ENCODE measurements around the gene PHLDA2. TPM values are rescaled to one million over a fixed set of nuclear protein-coding genes. Genes with fewer than 3 reads are reported as not detected.

The PHLDA2 gene
- total RNA-seq, 1 donor from 2014 or later: not detected

DNA sequence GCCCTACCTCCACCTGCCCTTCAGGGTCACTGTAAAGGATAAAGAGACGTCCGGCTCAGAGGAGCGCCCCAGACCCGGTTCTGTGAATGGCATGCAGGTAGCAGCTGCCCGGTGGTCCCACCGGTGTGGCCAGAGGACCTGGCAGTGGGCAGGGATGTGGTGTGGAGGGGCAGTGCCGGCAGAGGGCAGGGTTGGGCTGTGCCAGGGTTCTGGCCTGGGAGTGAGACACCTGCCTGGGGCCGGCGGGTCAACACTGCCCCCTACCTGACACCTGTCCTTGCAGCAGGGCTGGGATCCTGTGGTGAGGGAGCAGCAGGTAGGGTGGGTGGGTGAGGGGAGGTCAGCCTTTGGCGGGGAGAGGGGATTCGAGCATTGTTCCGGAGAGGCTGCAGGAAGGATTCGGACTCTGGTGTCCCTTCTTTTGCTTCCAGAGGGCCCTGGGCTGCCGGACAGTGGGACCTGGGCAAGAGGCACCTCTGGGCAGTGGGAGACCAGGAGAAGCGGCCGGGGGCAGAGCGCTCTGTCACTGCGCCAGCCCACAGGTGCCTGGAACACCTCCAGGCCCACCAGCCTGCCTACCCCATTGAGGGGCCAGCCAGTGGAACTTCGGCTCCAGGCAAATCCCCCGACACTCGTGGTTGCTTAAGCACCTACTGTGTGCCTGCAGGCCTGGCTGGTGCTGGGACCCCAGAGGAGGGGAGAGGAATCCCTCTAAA, 1.6 kb upstream of the PHLDA2 start:
- TF ChIP-seq CTCF (IDR thresholded peaks at IDR 0.05): peak; percentile 26 to 78 (median 56)
- H3K36me3 ChIP-seq: no peaks in the 10 kb centered on the region
- H3K27me3 ChIP-seq: no peaks in the 10 kb centered on the region
- H3K27ac ChIP-seq: peak overlapping the region; percentile 76 to 82
- H3K4me1 ChIP-seq: peaks cover 6 to 30% of the 10 kb centered on the region in 2 donors
- H3K9me3 ChIP-seq: no peaks in the 10 kb centered on the region
- DNase-seq (ENCODE audit: low spot score in 2 of 2): peak in 1 of 2 donors; percentile 84
- intact Hi-C loops (cut with DNase I): loop anchor here (5.0 kb wide), 1 partner anchor 231 kb away; no protein-coding TSS in a partner anchor
- H3K4me3 ChIP-seq: peak overlapping the region; percentile 75 to 90

DNA sequence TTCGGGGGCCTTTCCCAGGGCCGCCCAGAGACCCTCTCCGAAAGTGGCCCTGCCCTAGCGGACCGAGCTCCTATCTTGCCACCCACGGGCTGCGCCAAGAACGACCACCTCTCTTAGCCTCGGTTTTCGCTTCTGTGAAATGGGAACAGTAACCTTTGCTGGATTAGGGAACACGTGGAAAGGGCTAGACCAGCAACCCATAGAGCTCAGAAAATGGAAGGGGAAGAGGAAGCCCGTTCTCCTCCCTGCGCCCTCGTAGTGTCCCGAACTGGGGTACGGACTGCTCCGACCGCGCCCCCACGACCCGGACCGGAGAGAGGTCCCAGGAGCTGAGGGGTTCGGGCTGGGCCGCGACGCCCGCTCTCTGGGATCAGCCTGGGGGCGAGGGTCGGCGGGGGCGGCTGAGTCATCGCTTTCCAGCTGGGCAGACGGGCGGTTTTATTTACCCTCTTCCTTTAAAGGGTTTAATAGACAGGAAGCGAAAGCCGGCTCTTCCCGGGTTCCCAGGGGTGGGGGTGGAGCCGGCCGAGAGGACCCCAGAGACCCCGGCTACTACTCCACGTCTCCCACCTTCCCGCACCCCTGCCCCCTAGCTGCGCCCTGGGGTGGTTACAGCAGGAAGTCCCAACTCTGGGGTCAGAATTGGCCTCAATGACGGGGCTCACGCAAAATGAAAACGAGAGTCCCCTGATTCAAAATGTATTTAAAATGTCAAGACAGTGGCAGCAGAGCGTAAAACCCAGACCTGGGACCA, 907 bp upstream of the PHLDA2 start:
- H3K36me3 ChIP-seq: no peaks in the 10 kb centered on the region
- peak overlapping the region; percentile 76 to 82 for H3K27ac ChIP-seq
- peaks cover 6 to 30% of the 10 kb centered on the region in 2 donors for H3K4me1 ChIP-seq
- H3K4me3 ChIP-seq: peak overlapping the region; percentile 75 to 90
- no peaks in the 10 kb centered on the region for H3K9me3 ChIP-seq
- intact Hi-C loops (cut with DNase I): loop anchor here (2.0 to 5.0 kb wide), 3 partner anchors 15 to 232 kb away; a partner anchor contains a TSS
- no peak for DNase-seq (ENCODE audit: low spot score in 2 of 2)
- peak in 1 of 3 experiments; percentile 32 for TF ChIP-seq CTCF (IDR thresholded peaks at IDR 0.05)
- no peaks in the 10 kb centered on the region for H3K27me3 ChIP-seq

DNA sequence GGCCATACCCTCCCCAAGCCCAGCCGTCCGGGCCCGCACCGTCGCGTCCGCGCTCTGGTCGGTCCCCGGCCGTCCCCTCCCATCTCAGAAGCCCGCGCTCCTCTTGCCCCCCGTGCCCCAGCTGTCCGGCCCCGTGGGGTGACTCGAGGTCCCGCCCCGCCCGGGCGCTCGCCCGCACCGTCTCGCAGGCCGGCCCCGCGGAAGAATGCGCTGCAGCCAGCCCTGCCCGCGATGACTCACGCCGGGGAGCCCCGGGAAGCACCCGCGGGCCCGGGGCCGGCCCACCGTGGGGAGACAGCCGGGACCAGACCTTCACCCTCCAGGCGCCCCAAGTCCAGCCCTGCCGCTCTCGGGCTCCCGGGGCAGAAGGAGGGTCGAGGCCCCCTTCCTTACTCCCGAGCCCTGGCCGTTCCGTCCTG, 320 bp upstream of the PHLDA2 start:
- intact Hi-C loops (cut with DNase I): loop anchor here (2.0 kb wide), 2 partner anchors 15 to 27 kb away; a partner anchor contains a TSS
- H3K27me3 ChIP-seq: no peaks in the 10 kb centered on the region
- peak in 1 of 2 donors; percentile 88 for DNase-seq (ENCODE audit: low spot score in 2 of 2)

GRCh38 chr11:2927851-2928604, 1.2 kb downstream of the PHLDA2 start:
- H3K9me3 ChIP-seq: no peaks in the 10 kb centered on the region
- H3K27me3 ChIP-seq: no peaks in the 10 kb centered on the region
- peaks cover 6 to 24% of the 10 kb centered on the region in 2 donors for H3K4me1 ChIP-seq
- TF ChIP-seq CTCF (IDR thresholded peaks at IDR 0.05): no peak
- intact Hi-C loops (cut with DNase I): loop anchor here (2.0 kb wide), 2 partner anchors 17 to 25 kb away; a partner anchor contains a TSS
- DNase-seq (ENCODE audit: low spot score in 2 of 2): no peak
- peak overlapping the region; percentile 75 to 90 for H3K4me3 ChIP-seq
- H3K36me3 ChIP-seq: no peaks in the 10 kb centered on the region
- peak overlapping the region; percentile 65 to 76 for H3K27ac ChIP-seq

More for the DNA sequence above, 320 bp upstream of the PHLDA2 start:
- Histone ChIP-seq H3K4me3 (peak overlapping the region; percentile 75 to 90), H3K27ac (peak overlapping the region; percentile 76 to 82), H3K36me3 (no peaks in the 10 kb centered on the region), H3K9me3 (no peaks in the 10 kb centered on the region), H3K4me1 (peaks cover 6 to 30% of the 10 kb centered on the region in 2 donors)
- no peak for TF ChIP-seq CTCF (IDR thresholded peaks at IDR 0.05)

DNA sequence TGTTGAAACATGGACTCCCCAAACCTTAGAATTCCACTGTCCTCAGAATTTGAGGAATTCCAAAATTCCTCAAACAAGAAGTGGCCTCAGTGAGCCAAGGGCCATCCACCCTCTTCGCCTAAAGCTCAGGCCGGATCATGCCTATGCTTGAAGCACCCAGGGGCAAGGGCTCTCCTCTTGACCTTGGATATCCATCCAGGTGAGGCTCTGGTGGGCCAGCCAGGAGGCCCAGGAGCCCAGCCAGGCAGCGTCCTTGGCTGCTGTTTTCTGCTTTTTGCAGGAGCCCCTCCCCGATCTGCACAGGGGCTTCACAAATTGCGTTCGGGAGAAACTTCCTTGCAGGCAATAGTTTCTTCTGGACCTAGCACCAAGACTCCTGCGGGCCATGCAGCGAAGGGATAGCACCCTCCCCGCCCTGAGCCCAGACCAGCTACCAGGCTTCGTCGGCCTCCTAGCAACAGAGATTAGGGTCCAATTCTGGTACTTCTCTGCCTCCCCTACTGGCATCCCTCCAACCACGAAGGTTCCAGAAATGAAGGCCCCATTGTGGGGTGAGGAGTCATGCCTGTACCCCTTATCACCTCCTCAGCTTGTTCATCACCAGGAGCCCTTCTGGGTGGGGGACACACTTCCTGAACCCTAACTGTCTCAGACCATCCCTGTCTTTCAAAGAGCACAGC, 2.0 kb downstream of the PHLDA2 start:
- no peak for DNase-seq (ENCODE audit: low spot score in 2 of 2)
- Histone ChIP-seq H3K4me3 (no peak overlapping the region), H3K9me3 (no peaks in the 10 kb centered on the region), H3K4me1 (peaks cover 6 to 17% of the 10 kb centered on the region in 2 donors), H3K27me3 (no peaks in the 10 kb centered on the region), H3K27ac (no peak overlapping the region), H3K36me3 (no peaks in the 10 kb centered on the region)
- intact Hi-C loops (cut with DNase I): no loop called here
- no peak for TF ChIP-seq CTCF (IDR thresholded peaks at IDR 0.05)
